G401.6 (cell line): ENCODE results near the gene SF3B6.
"Not testable (repeated sequence)": the region's sequence is repeated elsewhere in the genome, so short reads cannot be mapped to it uniquely, and the experiment has no call there.

ENCODE experiments used
- FAIRE-seq: peaks from 2 replicates; lab custom pipeline; 2012; peaks lifted over from hg19 to GRCh38; lab: Jason Lieb, UNC

SF3B6 gene

GRCh38 chr2:24075915-24076848, at the start of gene SF3B6:
Gene SF3B6, minus strand, starts transcription at chr2:24076326. Its CDS starts 97 bp downstream, at chr2:24076229.
- FAIRE-seq, result peak; percentile 95

- FAIRE-seq, result no peak
Measured at GRCh38 chr2:24123922-24124580, 47.9 kb upstream of the SF3B6 start.

- FAIRE-seq, result no peak
Measured at GRCh38 chr2:24123195-24123921, 47.2 kb upstream of the SF3B6 start, which contains the start of the genes FAM228B and PFN4. Gene FAM228B, plus strand, starts transcription at chr2:24123469. Its CDS starts 893 bp downstream, at chr2:24124362. Gene PFN4, minus strand, starts transcription at chr2:24123334. Its CDS starts 799 bp downstream, at chr2:24122535.

- FAIRE-seq, result no peak
Measured at GRCh38 chr2:24122366-24123194, 46.5 kb upstream of the SF3B6 start.

- no peak for FAIRE-seq
Measured at GRCh38 chr2:24121469-24121868, 45.3 kb upstream of the SF3B6 start.

GRCh38 chr2:24121066-24121465, 44.9 kb upstream of the SF3B6 start:
- no peak for FAIRE-seq

GRCh38 chr2:24117902-24118301, 41.8 kb upstream of the SF3B6 start:
- no peak for FAIRE-seq

- no peak for FAIRE-seq
Measured at GRCh38 chr2:24115057-24115456, 38.9 kb upstream of the SF3B6 start.

GRCh38 chr2:24111407-24111901, 35.3 kb upstream of the SF3B6 start:
- FAIRE-seq, result no peak

GRCh38 chr2:24110660-24111303, 34.7 kb upstream of the SF3B6 start:
- no peak for FAIRE-seq

GRCh38 chr2:24109431-24109830, 33.3 kb upstream of the SF3B6 start:
- FAIRE-seq, result not testable (repeated sequence)

- FAIRE-seq, result no peak
Measured at GRCh38 chr2:24107336-24107735, 31.2 kb upstream of the SF3B6 start.

- FAIRE-seq, result no peak
Measured at GRCh38 chr2:24106786-24107185, 30.7 kb upstream of the SF3B6 start.

GRCh38 chr2:24105816-24106215, 29.7 kb upstream of the SF3B6 start:
- FAIRE-seq, result no peak

- no peak for FAIRE-seq
Measured at GRCh38 chr2:24104906-24105305, 28.8 kb upstream of the SF3B6 start.

GRCh38 chr2:24104110-24104650, 28.1 kb upstream of the SF3B6 start:
- FAIRE-seq, result no peak

- no peak for FAIRE-seq
Measured at GRCh38 chr2:24102677-24103076, 26.6 kb upstream of the SF3B6 start.

GRCh38 chr2:24101992-24102391, 25.9 kb upstream of the SF3B6 start:
- no peak for FAIRE-seq

GRCh38 chr2:24100732-24101131, 24.6 kb upstream of the SF3B6 start:
- not testable (repeated sequence) for FAIRE-seq

- FAIRE-seq, result not testable (repeated sequence)
Measured at GRCh38 chr2:24095171-24095677, 19.1 kb upstream of the SF3B6 start.
